Stimulated activated CD4-positive, alpha-beta T cell treated with anti-CD3 and anti-CD28 coated beads, Interleukin-15, amount 100 ng/mL, for 24 hours (primary cell): ENCODE data around the gene WFDC10B.
"Not testable (repeated sequence)": the region's sequence is repeated elsewhere in the genome, so short reads cannot be mapped to it uniquely, and the experiment has no call there.

ENCODE experiments used
- DNase-seq: peaks from one replicate; pipeline ENCODE4 v3.0.0-alpha.2; 2020

WFDC10B gene

GRCh38 chr20:45704969-45705637 lies at the start of gene WFDC10B:
WFDC10B (minus strand) TSS chr20:45705019; CDS start chr20:45685992, 19,027 bp downstream.
- DNase-seq, result no peak

- peak; percentile 40 for DNase-seq
These were observed 47.9 kb upstream of the WFDC10B start for GRCh38 chr20:45752746-45753145.

DNA sequence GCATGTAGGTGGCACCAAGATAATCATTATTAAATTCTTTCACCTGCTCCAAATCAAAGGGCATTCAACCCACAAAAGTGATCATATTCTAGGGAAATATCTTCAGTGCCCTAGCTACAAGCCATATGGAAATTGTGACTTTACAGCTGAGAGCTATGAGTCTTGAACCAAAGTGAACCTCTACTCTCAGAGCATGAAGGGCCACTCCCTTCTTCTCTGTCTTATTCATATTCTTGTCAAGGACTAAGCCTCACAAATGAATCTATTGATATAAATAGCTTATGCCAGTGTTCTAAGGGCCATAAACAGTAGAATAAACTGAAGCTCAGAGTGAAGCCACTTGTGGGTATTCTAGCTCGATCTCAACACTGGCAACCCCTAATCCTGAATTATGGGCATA lies 46.9 kb upstream of the WFDC10B start:
- no peak for DNase-seq

- no peak for DNase-seq
These were observed 40.2 kb upstream of the WFDC10B start for GRCh38 chr20:45745015-45745414.

DNA sequence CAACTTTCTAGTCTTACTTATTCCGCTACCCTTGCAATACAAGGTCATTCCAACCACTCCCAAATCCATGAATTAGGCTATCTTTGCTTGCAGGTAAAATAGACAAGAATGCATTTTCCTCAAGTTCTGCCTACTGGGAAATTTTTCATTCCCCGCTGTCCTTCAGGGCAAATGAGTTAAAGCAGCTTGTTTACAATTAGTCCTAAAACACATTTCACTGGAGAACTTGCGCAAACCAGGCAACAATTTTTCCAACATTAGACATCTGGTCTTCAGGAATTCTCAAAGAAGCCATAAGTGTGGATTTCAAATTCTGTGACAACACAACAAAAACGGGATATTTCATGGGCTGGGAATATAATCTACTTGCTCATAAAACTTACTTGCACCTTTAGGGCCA lies 37.8 kb upstream of the WFDC10B start:
- DNase-seq, result no peak

DNA sequence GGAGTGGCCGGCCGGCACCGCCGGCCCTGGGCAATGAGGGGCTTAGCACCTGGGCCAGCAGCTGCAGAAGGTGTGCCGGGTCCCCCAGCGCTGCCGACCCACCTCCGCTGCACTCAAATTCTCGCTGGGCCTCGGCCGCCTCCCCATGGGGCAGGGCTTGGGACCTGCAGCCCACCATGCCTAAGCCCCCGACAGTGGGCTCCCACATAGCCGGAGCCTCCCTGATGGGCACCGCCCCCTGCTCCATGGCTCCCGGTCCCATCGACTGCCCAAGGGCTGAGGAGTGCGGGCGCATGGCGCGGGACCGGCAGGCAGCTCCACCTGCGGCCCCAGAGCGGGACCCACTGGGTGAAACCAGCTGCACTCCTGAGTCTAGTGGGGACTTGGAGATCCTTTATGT lies 31.2 kb upstream of the WFDC10B start:
- no peak for DNase-seq

- no peak for DNase-seq
These were observed 30.7 kb upstream of the WFDC10B start for GRCh38 chr20:45735552-45735951.

- DNase-seq, result no peak
These were observed 27.4 kb upstream of the WFDC10B start for GRCh38 chr20:45732199-45732598.

DNA sequence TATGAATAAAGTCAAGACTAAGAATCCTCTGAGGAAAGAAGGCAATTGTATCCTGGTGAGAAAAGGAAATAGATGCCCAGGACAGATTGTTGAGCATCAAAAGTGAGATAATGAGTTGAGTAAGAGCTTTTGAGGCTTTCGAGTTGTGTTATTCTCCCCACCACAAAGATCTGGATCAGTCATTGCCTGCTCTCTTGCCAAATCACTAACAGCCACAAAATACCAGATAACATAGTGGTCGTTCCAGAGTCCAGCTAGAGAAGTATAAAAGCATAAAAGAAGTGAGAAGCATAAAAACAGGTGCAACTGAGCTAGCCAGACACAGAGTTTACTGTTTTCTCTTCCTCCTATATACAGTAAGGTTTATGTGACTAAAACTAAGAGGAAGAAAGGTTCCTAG lies 22.2 kb upstream of the WFDC10B start:
- DNase-seq, result no peak

DNA sequence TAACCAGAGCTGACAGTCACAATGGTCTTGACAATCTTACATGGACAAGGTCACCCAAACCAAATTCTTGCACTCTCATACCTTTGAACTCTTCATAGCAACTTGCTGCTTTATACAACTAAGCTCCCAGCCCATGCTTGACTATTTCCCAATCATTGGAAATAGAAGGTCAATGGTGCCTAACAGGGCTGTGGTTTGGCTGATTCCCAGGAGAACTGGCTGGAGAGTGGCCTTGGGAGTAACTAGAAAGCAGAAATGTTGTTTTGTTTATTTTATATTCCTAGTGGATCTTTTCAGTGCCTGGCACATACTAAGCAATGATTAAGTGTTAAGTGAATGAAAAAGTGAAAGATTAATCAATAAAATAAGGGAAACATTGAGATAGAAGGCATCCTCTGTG lies 20.3 kb upstream of the WFDC10B start:
- no peak for DNase-seq

GRCh38 chr20:45722047-45722446 lies 17.2 kb upstream of the WFDC10B start, which contains the start of gene SPINT4:
SPINT4 (plus strand) TSS chr20:45722347; CDS start chr20:45722368, 21 bp downstream.
- no peak for DNase-seq

DNA sequence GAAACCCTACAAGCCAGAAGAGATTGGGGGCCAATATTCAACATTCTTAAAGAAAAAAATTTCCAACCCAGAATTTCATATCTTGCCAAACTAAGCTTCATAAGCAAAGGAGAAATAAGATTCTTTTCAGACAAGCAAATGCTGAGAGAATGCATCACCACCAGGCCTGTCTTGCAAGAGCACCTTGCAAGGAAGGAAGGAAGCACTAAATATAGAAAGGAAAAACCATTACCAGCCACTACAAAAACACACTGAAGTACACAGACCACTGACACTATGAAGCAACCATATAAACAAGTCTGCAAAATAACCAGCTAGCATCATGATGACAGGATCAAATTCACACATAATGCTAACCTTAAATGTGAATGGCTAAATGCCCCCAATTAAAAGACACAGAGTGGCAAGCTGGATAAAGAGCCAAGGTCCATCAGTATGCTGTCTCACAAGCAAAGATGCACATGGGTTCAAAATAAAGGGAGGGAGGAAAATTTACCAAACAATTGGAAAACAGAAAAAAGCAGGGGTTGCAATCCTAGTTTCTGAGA lies 11.4 kb upstream of the WFDC10B start:
- not testable (repeated sequence) for DNase-seq

DNA sequence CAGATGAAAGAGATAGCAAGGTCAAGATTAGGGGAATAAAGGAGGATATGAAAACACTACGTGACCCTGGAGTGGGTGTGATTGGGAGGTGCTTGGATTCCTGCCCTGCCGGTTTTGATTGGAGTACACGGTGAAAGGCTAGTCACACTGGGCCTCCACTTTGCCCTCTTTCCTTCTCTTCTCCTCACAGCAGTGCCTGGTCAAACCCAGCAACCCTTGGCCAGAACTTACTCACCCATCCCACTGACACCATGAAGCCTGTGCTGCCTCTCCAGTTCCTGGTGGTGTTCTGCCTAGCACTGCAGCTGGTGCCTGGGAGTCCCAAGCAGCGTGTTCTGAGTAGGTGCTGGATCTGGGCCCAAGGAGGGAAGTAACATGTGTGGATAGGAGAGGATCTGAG lies 2.9 kb downstream of the WFDC10B start, which contains the start of gene WFDC13:
Gene WFDC13, plus strand, starts transcription at position 166 of the 400 bp plus-strand sequence. Its CDS starts 86 bp downstream, at position 252.
- DNase-seq, result no peak

DNA sequence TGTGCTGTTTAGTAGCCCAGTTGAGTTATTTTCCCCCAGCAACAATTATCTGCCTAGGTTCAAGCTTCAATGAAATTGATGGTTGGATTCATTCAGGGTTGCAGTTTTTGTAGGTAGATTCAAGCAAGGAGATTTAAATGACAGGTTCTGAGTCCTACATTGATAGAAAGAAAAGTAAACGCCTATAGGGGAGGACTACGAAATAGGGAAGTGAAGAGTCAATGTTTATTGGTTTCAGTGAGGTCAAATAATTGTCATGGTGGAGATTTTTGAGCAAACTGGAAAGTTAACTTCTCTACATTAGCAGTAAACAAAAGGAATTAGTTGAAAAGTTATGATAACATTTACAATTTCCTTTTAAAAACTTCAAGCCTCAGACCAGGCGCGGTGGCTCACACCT lies 3.7 kb downstream of the WFDC10B start:
- DNase-seq, result no peak

- no peak for DNase-seq
These were observed 9.3 kb downstream of the WFDC10B start for GRCh38 chr20:45695496-45695895.

DNA sequence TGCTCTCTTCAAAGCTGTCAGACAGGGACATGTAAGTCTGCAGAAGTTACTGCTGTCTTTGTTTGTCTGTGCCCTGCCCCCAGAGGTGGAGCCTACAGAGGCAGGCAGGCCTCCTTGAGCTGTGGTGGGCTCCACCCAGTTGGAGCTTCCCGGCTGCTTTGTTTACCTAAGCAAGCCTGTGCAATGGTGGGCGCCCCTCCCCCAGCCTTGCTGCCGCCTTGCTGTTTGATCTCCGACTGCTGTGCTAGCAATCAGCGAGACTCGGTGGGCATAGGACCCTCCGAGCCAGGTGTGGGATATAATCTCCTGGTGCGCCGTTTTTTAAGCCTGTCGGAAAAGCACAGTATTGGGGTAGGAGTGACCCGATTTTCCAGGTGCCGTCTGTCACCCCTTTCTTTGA lies 11.5 kb downstream of the WFDC10B start:
- not testable (repeated sequence) for DNase-seq

DNA sequence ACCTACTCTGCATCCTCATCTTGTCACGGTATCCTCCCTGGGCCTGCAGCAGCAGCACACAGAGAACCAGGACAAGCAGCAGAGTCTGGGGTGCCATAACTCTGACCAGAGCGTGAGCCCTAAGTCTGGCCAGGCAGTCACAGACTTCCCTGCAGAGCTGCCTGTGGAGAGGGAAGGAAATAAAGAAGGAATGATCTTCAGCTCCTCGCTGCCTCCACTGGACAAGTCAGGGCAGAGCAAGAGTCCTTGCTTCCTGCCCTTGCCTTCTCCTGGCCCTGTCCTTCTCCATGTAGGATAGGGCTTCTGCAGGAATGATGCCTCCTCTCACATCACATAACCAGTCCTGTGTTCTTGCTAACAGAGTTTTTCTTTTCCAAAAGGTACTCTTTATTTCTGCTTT lies 18.9 kb downstream of the WFDC10B start:
- DNase-seq, result no peak

- no peak for DNase-seq
These were observed 25.2 kb downstream of the WFDC10B start for GRCh38 chr20:45679650-45680049.

DNA sequence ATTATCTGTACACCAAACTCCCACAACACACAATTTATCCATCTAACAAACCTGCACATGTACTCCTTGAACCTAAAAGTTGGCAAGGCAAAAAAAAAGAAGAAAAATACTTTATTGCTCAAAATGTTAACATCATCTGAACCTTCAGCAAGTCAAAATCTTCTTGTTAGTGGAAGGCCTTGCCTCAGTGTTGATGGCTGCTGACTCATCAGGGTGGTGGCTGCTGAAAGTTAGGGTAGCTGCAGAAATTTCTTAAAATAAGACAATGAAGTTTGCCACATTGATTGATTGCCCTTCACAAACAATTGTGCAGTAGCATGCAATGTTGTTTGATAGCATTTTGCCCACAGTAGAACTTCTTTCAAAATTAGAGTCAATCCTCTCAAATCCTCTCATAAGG lies 32.1 kb downstream of the WFDC10B start:
- DNase-seq, result no peak

GRCh38 chr20:45670139-45670538 lies 34.7 kb downstream of the WFDC10B start, which contains the start of gene WFDC11:
WFDC11 (minus strand) TSS chr20:45670239; CDS start chr20:45650600, 19,639 bp downstream.
- no peak for DNase-seq

DNA sequence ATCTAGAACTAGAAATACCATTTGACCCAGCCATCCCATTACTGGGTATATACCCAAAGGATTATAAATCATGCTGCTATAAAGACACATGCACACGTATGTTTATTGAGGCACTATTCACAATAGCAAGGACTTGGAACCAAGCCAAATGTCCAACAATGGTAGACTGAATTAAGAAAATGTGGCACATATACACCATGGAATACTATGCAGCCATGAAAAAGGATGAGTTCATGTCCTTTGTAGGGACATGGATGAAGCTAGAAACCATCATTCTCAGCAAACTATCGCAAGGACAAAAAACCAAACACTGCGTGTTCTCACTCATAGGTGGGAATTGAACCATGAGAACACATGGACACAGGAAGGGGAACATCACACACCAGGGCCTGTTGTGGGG lies 47.8 kb downstream of the WFDC10B start:
- DNase-seq, result not testable (repeated sequence)

DNA sequence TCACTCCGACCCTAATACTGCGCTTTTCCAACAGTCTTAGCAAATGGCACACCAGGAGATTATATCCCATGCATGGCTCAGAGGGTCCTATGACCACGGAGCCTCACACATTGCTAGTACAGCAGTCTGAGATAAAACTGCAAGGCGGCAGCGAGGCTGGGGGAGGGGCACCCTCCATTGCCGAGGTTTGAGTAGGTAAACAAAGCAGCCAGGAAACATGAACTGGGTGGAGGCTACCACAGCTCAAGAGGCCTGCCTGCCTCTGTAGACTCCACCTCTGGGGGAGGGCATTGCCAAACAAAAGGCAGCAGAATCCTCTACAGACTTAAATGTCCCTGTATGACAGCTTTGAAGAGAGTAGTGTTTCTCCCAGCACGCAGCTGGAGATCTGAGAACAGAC lies 53.1 kb downstream of the WFDC10B start:
- DNase-seq, result not testable (repeated sequence)

DNA sequence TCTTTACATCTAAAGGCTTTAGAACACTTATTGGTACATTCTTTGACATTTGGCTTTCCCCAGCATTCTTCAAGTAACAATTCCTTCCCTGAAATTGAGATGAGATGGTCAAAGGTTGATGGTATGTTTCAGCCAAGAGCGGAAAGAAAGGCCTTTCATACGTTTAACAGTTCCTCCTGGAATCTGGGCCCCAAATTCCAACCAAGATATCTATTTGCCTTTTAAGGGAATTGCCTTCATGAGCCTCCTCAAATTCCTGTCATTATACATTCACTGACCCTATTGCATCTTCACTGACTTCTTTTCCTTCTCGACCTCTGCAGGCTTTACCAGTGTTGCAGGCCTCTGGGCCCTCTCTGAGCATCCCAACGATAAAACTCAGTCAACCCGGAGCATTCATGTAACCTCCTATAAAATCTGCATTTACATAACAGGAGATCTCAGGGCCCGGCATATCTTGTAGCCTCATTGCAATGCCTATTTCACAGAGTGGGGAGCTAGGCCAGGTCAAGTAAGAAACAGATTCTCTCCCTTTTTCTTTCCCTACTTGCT lies 55.4 kb downstream of the WFDC10B start:
- no peak for DNase-seq

DNA sequence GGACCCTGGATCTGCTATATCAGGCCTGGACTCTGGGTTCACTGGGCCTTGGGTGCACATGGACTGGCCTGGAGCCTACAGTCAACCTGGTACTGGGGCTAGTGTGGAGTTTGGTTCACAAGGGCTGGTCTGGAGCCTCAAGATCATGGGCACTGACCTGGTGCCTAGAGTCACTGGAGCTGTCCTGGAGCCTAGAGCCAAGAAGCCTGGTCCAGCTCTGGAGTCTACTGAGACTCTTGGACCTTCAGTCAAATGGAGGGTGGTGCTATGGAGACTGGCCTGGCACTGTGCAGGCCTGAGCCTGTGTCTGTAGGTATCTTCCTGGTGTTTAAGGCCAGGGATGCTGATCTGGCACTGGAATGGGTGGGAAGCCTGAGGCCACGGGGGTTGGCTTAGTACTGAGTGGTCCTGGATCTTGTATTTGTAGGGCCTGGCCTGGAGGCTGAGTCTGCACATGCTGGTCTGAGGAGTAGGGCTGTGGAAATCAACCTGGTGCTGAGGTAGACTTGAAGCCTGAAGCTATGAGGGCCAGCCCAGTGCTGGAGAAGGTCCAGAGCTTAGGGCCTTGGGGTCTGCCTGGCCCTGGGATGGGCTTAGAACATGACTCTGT lies 57.3 kb downstream of the WFDC10B start:
- DNase-seq, result no peak
